Activated naive CD4-positive, alpha-beta T cell treated with anti-CD3 and anti-CD28 coated beads, Interleukin-2, amount 50 U/mL, for 16 hours (primary cell): Measurements from ENCODE around the gene MDM4.
"Not testable (repeated sequence)": the region's sequence is repeated elsewhere in the genome, so short reads cannot be mapped to it uniquely, and the experiment has no call there.

ENCODE experiments used
- DNase-seq: peaks from one replicate; pipeline ENCODE4 v3.0.0-alpha.2; 2020

The MDM4 gene

GRCh38 chr1:204563780-204564179 lies 47.6 kb downstream of the MDM4 start:
- no peak for DNase-seq

DNA sequence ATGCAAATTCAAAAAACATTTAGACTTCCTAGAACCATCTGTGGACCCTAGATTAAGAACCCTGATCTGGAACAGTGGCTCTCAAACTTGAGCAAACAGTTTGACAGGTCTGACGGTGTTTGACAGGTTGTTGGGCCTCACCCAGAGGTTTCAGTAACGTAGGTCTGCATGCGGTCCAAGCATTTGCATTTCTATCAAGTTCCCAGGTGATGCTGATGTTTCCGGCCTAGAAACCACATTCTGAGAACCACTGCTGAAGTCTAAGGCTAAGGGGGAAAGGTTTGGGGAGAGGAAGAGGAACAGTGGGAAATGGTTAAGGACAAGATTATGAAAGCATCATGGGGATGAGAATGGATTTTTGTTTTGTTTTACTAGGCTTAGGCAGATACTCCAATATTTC lies 48.6 kb downstream of the MDM4 start:
- DNase-seq = no peak

DNA sequence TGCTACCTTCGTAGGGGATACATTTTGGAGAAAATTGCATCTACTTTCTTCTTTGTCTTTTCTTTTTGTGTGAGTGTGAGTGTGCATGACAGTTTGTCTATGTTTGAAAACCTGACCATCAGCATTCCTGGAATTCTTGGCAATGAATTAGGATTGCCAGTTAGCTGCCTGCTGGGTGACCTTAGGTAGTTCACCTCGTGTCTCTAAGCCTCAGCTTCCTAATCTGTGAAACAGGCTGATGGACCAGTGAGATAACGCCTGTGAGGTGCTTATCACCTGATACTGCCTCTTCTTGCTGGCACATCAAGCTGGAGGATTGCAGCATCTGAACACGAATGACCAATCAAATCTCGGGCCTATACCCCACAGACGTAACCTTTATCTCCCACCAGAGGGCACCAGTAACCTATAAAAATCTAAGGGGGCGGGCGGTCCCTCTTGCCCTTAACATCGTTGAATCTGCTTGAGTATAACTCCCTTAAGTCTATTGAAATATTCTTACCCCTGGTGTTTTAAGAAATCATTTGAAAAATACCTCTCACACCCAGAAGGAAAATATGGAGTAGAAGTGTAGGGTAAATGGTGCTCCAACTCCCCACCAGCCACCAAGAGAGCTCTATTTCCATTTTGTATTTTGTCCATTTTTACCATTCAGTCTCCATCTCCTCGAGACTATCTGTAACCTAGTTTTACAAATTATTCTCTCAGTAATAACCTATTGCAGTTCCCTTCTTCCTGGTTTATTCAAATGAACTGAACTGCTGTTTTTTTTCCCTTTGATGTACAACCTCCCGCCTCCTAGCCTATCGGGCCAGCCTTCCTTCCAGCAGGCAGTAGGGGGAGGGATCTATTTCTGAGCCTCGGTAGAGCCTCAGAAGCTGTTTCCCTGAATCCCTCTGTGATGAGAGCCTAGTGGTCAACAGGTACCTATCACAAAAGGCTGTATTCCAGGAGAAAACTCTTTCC lies 49.7 kb downstream of the MDM4 start:
- DNase-seq = peak; percentile 54

GRCh38 chr1:204566583-204566955 lies 50.4 kb downstream of the MDM4 start:
- no peak for DNase-seq

DNA sequence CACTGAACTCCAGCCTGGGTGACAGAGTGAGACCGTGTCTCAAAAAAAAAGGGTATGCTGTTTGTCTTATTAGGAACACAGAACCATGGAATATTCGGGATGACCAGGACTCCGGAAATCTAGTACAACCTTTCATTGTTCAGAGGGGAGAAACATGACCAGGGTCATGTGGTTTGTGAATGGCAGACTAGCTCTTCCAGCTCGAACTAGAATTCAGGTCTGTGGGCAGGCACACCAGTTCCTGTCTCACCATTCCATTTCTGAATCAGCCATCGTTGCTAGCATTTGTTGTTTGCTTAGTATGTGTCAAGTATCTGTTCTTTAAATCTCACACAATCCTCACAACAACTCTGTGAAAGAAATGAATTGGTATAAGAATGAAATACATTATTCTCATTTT lies 50.9 kb downstream of the MDM4 start:
- no peak for DNase-seq

DNA sequence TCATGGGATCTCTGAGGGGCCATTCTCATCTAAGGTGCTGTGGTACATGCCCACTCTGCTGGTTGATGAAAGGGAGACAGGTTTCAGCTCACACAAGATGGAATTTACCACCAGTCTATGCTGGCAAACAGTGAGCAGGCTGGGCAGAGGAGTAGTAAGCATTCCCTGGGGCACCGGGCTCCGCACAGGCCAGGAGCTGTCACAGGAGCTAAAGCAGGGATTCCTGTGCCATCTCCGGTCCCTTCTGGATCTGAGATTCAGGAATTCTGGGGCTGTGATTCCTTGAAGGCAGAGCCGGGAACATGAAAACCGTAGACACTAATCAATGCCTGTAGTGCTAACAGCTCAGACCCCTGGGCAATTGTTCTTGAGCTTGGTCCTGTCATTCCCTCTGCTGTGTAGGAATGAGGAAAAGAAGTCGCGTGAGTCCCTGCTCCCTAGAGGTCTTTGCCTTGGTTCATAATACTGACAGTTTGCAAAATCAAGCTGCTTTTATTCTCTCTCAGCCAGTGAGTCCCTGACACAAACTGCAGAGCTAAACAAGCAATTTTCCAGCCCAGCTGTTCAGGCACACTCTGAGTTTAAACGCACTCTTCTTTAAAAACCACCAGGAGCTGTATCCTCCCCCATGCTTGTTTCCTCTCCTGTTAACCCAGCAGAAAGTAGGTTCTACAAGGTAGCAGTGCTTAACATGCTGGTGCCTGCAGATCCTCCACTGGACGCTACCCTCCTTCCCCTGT lies 52.5 kb downstream of the MDM4 start:
- no peak for DNase-seq

DNA sequence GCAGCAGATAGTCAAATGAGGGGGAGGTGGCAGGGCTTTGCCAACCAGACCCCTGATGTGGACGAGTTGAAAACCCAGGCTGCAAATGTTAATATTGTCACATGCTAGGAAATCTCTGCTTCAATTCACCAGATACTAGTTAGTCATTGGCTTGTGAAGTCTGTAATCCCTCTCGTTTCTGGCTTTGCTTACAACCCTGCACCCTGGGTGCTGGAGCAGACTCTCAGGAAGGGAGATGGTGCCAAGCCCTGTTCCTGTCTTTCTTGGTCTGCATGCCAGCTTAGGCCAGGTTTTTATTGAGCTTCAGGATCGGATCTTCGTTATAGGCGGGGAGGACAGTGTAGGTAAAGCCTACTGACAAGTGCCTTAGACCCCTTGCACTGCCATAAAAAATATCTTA lies 53.3 kb downstream of the MDM4 start:
- no peak for DNase-seq

- DNase-seq = not testable (repeated sequence)
These were observed 53.8 kb downstream of the MDM4 start for GRCh38 chr1:204570021-204570420.

DNA sequence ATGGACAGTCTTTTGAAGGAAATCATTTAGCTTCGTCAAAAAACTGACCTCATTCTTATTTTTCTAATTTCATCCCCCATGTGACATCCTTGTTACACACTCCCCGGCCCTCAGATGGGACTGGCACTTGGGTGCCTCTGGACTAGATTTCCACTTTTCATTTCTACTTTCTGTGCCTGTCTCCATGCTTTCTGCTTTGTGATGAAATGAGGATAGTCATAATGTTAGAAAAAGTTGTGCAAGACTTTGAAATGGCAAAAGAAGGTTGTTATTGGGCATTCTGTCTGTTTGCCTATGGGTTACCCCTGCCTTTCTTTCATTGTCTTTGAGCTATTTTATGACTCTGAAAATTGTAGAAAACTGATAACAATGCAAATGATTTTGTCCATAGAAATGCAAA lies 54.9 kb downstream of the MDM4 start:
- no peak for DNase-seq

GRCh38 chr1:204571631-204572030 lies 55.4 kb downstream of the MDM4 start:
- no peak for DNase-seq

GRCh38 chr1:204572923-204573922 lies 57.0 kb downstream of the MDM4 start:
- DNase-seq = no peak

DNA sequence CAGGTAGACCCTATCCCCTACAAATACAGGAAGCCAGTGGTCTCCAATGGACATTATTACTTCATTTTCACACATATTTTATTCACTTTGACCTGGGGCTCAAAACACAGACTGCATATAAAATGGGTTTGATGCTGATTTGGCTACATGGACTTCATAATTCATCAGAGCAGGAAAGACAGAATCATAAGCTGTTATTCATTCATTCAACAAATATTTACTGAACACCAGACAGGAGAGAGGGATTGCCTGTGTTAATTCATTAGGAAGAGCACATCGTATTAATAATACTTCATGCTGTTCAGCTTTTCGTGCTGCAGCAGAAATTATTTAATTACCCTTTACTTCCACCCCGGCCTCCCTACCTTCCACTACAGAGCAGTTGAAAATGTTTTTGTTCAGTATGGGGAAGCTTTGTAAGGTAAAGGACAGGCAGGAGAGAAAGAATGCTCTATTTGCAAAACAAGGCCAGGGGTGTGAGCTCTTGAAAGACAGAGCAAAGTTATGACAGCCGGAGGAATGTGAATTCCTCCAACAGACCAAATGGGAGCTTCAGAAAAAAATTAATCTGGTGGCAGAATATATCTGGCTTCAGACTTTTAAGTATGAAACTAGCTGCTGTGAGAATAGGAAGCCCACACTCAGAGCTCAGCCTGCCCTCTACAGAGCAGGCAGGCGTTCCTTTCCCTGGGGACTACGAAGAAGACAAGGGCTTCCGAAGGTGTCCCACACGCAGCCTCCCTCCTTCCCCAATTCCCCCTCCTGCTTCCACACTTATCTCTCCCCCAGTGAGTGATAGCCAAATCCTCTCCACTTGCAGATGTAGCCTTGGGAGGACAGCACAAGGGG lies 58.0 kb downstream of the MDM4 start:
- DNase-seq = no peak

- DNase-seq = no peak
These were observed 58.6 kb downstream of the MDM4 start for GRCh38 chr1:204574865-204575163.

DNA sequence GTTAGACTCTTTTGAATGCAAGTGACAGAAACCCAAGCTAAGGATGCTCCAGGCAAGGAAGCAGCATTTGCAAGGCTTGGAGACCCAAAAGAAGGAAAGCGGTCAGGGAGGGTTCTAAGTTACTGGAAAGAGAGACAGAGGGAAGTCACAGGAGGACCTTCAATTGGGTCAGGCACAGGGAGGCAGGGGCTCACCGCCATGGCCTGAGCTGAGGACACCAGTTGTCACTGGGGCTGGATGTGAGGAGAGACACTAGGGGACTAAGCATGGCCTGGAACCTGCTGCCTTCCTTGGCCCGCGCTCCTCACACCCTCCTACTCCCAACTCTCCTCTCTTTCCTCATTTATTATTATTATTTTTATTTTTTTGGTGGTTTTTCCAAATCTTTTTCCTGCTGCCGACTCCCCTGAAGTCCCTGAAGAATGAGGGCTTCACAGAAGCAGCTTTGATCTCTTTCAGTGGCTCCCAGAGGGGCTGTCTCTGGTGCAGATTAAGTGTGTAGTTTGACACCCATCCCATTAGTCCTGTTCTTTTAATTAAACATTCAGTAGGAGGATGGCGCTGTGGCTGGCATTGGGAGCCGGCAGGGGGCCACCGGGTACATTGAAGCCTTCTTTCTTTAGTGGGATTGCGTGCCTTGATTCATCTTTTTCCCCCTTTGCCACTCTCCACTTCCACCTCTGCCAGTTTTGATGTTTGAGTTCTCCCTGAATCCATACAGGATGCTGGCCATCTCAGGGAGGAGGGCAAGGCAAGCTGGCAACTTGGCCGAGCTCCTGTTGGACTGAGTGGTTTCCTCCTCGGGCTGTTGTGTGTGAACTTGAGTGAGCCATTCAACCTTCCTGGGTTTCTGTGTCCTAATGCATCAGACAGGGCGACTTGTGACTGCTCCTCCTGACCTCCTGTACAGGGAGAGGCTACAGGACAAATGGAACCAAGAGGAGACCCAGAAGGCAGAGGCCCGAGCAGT lies 59.3 kb downstream of the MDM4 start:
- DNase-seq = no peak

DNA sequence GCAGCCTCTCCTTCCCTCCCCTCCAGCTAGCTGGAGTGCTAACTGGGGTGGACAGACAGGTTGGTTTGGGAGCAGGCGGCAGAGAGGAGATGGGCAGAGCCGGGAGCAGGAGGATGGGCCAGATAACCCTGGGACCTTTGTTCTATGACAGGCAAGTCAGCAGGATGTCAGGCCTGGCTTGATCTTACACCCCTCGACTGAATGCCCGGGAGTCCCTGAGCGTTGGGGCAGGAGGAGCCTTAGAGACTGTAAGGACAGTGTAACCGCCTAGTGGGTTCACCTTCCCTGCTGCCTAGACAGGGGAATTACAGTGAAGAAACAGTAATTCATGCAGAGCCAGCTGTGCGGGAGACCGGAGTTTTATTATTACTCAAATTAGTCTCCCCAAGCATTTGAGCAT lies 60.2 kb downstream of the MDM4 start:
- DNase-seq = no peak

DNA sequence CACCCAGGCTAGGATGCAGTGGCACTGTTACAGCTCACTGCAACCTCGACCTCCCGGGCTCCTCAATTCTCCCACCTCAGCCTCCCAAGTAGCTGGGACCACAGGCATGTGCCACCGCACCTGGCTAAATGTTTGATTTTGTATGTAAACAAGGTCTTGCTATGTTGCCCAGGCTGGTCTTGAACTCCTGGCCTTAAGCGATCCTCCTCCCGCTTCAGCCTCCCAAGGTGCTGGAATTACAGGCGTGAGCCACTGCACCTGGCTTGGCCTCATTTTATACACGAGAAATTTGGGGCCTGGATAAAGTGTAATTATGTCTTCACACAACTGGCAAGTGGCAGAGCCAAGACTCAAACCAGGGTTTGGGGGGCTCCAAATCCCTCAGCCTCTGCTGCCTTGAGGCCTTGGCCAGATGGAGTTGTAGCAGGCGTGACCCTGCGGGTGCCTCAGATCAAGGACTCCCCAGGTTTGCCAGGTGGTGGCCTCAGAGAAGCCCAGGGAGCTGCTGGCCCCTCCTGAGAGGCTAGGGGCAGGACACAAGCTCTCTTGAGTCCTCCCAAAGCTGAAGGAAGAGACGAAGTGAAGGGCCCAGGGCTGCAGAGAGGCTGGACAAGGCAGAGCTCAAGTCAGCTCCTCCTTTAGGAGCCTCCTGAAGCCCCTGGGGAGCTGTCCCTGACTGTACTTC lies 61.7 kb downstream of the MDM4 start:
- no peak for DNase-seq

DNA sequence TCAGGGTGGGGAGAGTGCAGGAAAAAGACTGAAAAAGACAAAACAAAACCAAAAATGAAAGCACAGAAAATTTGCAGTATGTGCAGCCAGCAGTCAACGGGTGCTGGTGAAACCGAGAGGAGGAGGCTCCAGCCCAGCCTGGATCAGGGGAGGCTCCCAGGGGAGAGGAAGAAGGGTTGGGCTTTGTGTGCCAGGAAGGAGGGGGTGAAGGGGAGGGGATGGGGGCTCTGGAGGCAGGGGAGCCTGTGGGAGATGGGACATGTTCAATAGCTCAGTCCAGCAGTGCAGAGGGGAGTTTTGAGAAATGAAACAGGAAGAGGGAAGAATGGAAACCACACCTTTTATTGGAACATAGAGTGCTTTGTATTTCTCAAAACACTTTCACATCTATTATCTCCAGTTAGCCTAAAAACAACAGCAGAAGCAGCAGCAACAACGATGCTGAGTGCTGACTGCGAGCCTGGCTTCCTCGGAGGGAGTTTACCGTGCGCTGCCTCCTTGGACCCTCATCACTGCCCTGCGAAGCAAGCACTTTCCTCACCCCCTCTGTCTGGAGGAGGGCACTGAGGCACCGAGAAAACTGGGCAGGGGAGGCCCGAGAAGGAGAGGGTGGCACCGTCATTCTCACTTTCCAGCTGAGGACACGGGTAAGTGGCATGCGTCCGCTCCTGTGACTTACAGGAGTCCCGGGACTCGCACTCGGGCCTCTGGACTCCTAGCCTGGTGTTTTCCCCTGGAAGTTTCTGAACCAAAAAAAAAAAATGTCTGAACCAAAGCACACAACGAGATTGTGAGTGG lies 62.9 kb downstream of the MDM4 start:
- DNase-seq = peak; percentile 39

DNA sequence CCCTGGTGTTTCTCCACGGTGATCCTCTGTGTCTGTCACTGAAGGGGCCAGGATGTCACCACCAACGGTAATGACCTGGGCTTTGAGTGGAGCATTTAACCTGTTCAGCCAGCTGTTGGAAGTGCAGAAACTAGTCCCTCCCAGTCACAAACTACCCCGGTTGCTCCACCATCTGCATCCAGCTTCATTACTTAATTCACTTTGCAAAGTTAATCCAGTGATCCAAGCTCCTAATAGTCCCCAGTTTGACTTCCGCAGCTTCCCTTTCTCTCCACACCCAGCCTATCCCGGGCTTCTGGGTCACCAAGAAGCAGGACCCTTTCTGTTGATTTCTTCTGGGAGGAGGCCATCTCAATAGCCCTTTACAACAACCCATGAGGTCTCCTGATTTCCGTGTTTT lies 63.5 kb downstream of the MDM4 start:
- DNase-seq = no peak

DNA sequence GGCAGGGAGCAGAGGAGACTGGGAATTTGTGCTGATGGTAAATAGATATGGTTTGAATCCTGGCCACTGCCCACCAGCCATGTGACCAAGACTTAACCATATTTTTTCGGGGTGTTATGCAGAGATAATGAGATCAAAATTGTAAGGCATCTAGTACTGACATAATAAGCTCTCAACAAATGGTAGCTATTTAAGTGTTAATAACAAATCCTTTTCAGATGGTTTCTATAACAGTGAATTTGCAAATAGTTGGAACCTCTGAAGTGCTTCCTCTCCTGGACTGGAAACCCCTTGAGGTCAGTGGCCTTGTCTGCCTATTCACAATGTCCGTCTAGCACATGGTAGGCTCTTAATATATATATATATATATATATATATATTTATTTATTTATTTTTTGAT lies 64.7 kb downstream of the MDM4 start:
- DNase-seq = no peak
